Measurements from ENCODE around the gene RPE.

The RPE gene

GRCh38 chr2:210002158-210003157, at the start of gene RPE:
RPE (plus strand) TSS chr2:210002638; CDS start chr2:210002662, 24 bp downstream.
- DNase-seq: peak; percentile 98

- no peak for DNase-seq
These were observed 46.2 kb upstream of the RPE start for GRCh38 chr2:209956271-209956670.

- DNase-seq: no peak
These were observed 44.4 kb upstream of the RPE start for GRCh38 chr2:209958016-209958415.

- DNase-seq: no peak
These were observed 42.4 kb upstream of the RPE start for GRCh38 chr2:209960045-209960444.

GRCh38 chr2:209960676-209961630, 41.5 kb upstream of the RPE start:
- DNase-seq: peak; percentile 38

GRCh38 chr2:209965723-209966122, 36.7 kb upstream of the RPE start:
- DNase-seq: no peak

- DNase-seq: no peak
These were observed 32.7 kb upstream of the RPE start for GRCh38 chr2:209969692-209970091.

- no peak for DNase-seq
These were observed 32.2 kb upstream of the RPE start for GRCh38 chr2:209970271-209970670.

- no peak for DNase-seq
These were observed 31.7 kb upstream of the RPE start for GRCh38 chr2:209970711-209971110.

- no peak for DNase-seq
These were observed 29.1 kb upstream of the RPE start for GRCh38 chr2:209973328-209973727.

- no peak for DNase-seq
These were observed 27.9 kb upstream of the RPE start for GRCh38 chr2:209974576-209974975.

- no peak for DNase-seq
These were observed 25.6 kb upstream of the RPE start for GRCh38 chr2:209976698-209977385.

- peak; percentile 59 for DNase-seq
These were observed 24.8 kb upstream of the RPE start for GRCh38 chr2:209977386-209978239.

- DNase-seq: no peak
These were observed 18.1 kb upstream of the RPE start for GRCh38 chr2:209984291-209984690.

- DNase-seq: peak; percentile 67
These were observed 16.6 kb upstream of the RPE start for GRCh38 chr2:209985874-209986273.

GRCh38 chr2:209986415-209986814, 16.0 kb upstream of the RPE start:
- DNase-seq: peak; percentile 73

GRCh38 chr2:209988010-209988409, 14.4 kb upstream of the RPE start:
- peak; percentile 11 for DNase-seq

- DNase-seq: no peak
These were observed 11.6 kb upstream of the RPE start for GRCh38 chr2:209990838-209991237.

- no peak for DNase-seq
These were observed 8.5 kb upstream of the RPE start for GRCh38 chr2:209993968-209994367.

- DNase-seq: no peak
These were observed 3.8 kb upstream of the RPE start for GRCh38 chr2:209998596-209998995.

- DNase-seq: no peak
These were observed 1.7 kb upstream of the RPE start for GRCh38 chr2:210000464-210001324.
